Right lobe of liver (tissue), 4 donors: Measurements from ENCODE around the gene SF3B3.

Source experiments
- CTCF ChIP-seq, 4 donors: fragments of 200-600 bp in 3 of 4; fragments of 450-650 bp in 1 of 4; IDR thresholded peaks; one replicate each; pipeline versions ENCODE4 v1.5.1 to v1.8.0; 2016 to 2022; ENCODE audit warnings: antibody characterized with exemption in 4 of 4, mild to moderate bottlenecking in 2 of 4
- POLR2A ChIP-seq: fragments of 450-650 bp; IDR thresholded peaks from one replicate; pipeline ENCODE4 v1.6.1; 2017; ENCODE audit warnings: antibody characterized with exemption, mild to moderate bottlenecking
- donor health status: DM: no; HTN: no; CAD: no.
- donor health status: DM: no; HTN: no; CAD: no.
- donor health status: DM: no; HTN: yes; CAD: no.

GRCh38 chr16:70565053-70565452 lies 41.4 kb downstream of the SF3B3 start:
- no peak for TF ChIP-seq POLR2A
- no peak for TF ChIP-seq CTCF (IDR thresholded peaks at IDR 0.05)
